Measurements from ENCODE around the gene PAPPA.

- TF ChIP-seq PCBP2 (IDR thresholded peaks at IDR 0.05; ENCODE audit: low read depth, low read length, poor library complexity, severe bottlenecking) (no peak), RNF2 (IDR thresholded peaks at IDR 0.05) (no peak)
These were observed 9.6 kb upstream of the PAPPA start for GRCh38 chr9:116144038-116144437.
